SH-SY5Y (cell line): ENCODE measurements around the gene LRRK1.

Source experiments
- GATA2 ChIP-seq: IDR thresholded peaks from 2 replicates; pipeline ENCODE4 v1.6.1; 2011; ENCODE audit warnings: mild to moderate bottlenecking, low read depth, low read length
- GATA3 ChIP-seq: IDR thresholded peaks from 2 replicates; pipeline ENCODE4 v1.6.1; 2011; ENCODE audit warnings: low read depth, mild to moderate bottlenecking, low read length, moderate library complexity

Gene LRRK1

DNA sequence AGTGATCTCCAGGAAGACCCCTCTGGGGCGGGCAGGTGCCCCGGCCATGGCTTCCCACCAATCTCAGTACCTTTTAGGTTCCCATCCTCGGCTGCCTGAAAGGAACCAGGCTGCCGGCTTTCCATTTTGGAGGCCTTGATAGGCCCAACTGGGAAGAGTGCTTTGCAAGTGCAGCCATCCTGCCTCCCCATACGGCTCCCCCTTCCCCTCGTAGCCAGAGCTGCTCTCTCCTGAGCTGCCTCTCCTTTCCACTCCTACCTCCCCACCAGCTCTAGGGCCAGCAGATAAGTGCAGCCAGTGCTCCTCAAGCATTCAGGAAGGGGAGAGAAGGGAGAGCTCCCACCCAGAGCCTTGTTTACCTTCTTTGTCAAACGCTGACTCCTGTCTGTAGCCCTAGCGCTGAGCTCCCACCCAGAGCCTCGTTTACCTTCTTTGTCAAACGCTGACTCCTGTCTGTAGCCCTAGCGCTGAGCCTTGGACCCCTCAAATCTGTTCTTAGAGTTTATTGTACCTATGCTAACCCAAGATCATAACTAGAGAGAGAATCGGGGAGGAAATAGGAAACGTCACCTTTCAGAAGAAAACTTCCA, 133.0 kb downstream of the LRRK1 start:
- TF ChIP-seq GATA3 (no peak), GATA2 (no peak)

DNA sequence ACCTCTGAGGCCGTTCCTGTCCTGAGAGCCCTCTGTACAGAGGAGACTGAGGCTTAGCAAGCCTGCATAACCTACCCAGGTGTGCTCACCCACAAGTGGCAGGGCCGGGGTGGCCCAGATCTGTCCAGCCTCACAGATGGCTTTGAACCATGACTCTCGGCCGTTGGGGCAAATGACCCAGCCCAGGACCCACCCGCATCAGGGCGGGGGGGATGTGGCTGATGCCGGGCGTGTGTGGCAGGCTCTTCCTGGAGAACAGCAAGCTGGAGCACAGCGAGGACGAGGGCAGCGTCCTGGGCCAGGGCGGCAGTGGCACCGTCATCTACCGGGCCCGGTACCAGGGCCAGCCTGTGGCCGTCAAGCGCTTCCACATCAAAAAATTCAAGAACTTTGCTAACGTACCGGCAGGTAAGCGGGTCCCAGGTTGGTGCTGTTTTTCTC, 133.5 kb downstream of the LRRK1 start:
- TF ChIP-seq GATA3, result no peak
- no peak for TF ChIP-seq GATA2

DNA sequence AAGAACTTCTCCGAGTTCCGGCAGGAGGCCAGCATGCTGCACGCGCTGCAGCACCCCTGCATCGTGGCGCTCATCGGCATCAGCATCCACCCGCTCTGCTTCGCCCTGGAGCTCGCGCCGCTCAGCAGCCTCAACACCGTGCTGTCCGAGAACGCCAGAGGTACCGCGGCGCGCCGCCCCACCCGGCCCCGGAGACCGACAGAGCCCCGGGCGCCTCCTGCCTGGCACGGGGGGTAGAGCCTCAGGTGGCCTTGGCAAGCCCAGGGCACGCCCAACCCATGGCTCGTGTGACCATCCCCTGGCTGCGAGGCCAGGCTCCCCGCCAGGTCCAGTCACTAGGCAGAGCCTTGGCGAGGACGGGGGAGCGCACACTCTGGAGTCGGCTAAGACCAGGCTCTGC, 134.1 kb downstream of the LRRK1 start:
- TF ChIP-seq GATA2, result no peak
- TF ChIP-seq GATA3, result no peak

DNA sequence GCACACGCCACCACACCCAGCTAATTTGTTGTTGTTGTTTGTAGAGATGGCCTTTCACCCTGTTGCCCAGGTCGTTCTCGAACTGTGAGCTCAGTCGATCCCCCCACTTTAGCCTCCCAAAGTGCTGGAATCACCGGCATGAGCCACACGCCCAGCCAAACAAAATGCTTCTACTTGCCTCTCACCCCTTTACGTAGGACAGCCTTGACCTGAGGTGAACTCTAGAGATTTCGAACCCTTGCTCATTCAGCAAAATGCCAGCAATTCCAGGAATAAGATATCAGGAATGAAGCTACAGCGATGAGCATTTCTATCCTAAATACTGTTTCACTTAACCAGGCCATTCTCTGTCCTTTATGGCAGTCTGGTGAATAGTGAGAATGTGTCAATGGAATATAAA, 135.0 kb downstream of the LRRK1 start:
- no peak for TF ChIP-seq GATA3
- TF ChIP-seq GATA2, result no peak

DNA sequence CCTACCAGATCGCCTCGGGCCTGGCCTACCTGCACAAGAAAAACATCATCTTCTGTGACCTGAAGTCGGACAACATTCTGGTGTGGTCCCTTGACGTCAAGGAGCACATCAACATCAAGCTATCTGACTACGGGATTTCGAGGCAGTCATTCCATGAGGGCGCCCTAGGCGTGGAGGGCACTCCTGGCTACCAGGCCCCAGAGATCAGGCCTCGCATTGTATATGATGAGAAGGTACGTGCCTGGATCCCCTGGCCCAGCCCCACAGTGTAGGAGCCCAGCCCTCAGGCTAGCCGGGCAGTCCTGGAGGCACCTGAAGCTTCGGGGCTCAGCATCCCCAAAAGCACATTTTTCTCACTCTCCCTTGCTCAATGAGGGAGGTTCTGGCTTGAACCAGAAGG, 135.8 kb downstream of the LRRK1 start:
- no peak for TF ChIP-seq GATA3
- no peak for TF ChIP-seq GATA2

GRCh38 chr15:101055411-101055810, 136.3 kb downstream of the LRRK1 start:
- TF ChIP-seq GATA3 (no peak), GATA2 (no peak)

- no peak for TF ChIP-seq GATA2
- no peak for TF ChIP-seq GATA3
These were observed 137.5 kb downstream of the LRRK1 start for GRCh38 chr15:101056366-101057334.

DNA sequence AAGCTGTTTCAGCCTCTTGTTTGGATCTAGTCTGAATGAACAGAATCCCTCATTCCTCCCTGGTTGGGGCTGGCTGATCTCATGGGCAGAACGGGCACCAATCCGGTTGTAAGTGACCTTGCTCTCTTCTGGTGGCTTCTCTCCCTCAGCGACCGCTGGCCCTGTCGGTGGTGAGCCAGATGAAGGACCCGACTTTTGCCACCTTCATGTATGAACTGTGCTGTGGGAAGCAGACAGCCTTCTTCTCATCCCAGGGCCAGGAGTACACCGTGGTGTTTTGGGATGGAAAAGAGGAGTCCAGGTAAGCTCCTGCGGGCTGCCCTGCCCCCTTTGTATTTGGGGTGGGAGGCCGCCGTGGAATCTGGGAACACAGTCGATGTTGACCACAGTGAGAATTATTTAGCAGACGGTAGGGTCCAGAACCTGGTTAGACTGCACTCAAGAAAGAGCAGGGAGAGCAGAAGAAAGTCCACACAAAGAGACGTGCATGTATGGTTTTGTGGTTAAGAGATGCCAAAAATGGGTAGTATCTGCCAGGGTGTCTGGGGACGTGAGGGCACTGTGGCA, 138.8 kb downstream of the LRRK1 start:
- TF ChIP-seq GATA2, result no peak
- no peak for TF ChIP-seq GATA3

- TF ChIP-seq GATA3, result no peak
These were observed 139.6 kb downstream of the LRRK1 start for GRCh38 chr15:101058735-101059134.

- TF ChIP-seq GATA3 (no peak), GATA2 (no peak)
These were observed 140.5 kb downstream of the LRRK1 start for GRCh38 chr15:101059381-101060341.

- TF ChIP-seq GATA2 (no peak), GATA3 (no peak)
These were observed 141.7 kb downstream of the LRRK1 start for GRCh38 chr15:101060576-101061551.

DNA sequence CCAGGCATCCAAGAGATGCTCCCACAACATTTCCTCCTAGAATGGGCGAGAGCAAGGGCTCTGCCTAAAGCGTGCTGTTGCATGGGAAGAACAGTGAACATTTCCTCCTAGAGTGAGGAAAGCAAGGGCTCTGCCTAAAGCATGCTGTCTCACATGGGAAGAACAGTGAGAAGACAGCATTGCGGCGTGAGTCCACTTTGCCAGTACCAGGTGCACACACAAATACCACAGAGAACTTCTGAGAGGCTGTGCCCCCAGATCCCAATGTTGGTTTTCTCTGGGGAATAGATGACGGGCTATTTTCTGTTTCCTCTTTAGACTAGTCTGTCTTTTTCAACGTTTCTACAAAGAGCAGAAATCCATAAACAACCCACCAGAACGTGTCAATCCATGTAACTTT, 142.9 kb downstream of the LRRK1 start:
- TF ChIP-seq GATA2 (no peak), GATA3 (no peak)

DNA sequence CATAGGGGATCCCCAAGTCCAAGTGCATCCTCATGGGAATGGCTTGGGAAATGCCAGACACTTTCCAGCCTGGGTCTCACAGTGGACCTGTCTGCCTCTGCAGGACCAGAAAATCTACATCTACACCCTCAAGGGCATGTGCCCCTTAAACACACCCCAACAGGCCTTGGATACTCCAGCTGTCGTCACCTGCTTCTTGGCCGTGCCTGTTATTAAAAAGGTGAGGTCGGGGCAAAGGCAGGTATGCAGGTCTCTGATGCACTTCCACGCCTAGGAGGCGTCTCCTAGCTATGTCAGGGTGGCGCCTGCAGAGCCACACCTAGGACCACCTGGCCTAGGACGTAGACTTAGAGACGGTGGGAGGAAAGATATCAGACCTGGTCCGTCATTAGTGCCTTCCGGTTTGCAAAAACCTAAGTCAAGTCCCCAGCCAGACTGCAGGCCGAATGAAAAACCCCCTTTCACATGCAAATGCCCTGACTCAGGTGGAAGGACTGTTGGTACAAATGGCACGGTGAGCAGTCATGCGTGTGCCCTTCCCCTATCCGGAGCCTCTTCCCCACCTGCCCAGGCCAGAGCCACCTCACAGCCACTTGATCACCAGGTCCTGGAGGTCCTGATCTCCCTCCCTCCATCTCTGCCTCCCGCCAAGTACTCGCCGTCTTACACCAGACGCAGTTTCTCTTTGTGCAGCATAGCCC, 143.5 kb downstream of the LRRK1 start:
- TF ChIP-seq GATA3, result no peak
- TF ChIP-seq GATA2, result no peak
